Ovary (tissue), 9 donors: ENCODE data around the gene UBR3. TPM values are rescaled to one million over a fixed set of nuclear protein-coding genes. Genes with fewer than 3 reads are reported as not detected.

Experiments
- DNase-seq, 5 donors: peaks; one replicate each; pipeline ENCODE4 v3.0.0-alpha.2; 2019 to 2020
- H3K27ac ChIP-seq, 2 donors: fragments of 200-600 bp; one replicate each; pipeline versions ENCODE4 v1.5.1 to v1.8.0; 2019 to 2022
- H3K27me3 ChIP-seq: fragments of 200-600 bp; one replicate; pipeline ENCODE4 v1.8.0; 2022
- H3K36me3 ChIP-seq: fragments of 200-600 bp; sonication (generic); one replicate; pipeline ENCODE4 v1.5.1; 2019
- H3K4me1 ChIP-seq: one replicate; pipeline ENCODE4 v1.8.1; 2013; ENCODE audit warnings: mild to moderate bottlenecking, moderate library complexity; ENCODE audit not compliant: insufficient read depth
- H3K4me3 ChIP-seq: fragments of 200-600 bp; sonication (generic); one replicate; pipeline ENCODE4 v1.5.1; 2017
- H3K9me3 ChIP-seq, 2 donors: fragments of 200-600 bp in 1 of 2; sonication (generic) in 1 of 2; one replicate each; pipeline versions ENCODE4 v1.5.1 to v1.8.1; 2013 to 2019; ENCODE audit warnings: mild to moderate bottlenecking in 1 of 2, moderate library complexity in 1 of 2
- EP300 ChIP-seq: sonication (generic); formaldehyde crosslinking; IDR thresholded peaks from one replicate; pipeline ENCODE4 v1.6.1; 2017; ENCODE audit warnings: antibody characterized with exemption
- POLR2A ChIP-seq: fragments of 450-650 bp; IDR thresholded peaks from one replicate; pipeline ENCODE4 v1.6.1; 2017; ENCODE audit warnings: antibody characterized with exemption, mild to moderate bottlenecking, moderate library complexity
- WGBS, 3 donors: extraction: QIAGEN DNeasy Blood & Tissue Kit in 1 of 3; methylation state at CpG; one replicate each; pipeline versions ENCODE4 v1.1.5 to v1.1.7; 2013 to 2017; 5-methylcytosine and 5-hydroxymethylcytosine counted together
- intact Hi-C, 4 donors: fragments of 100-400 bp; cut with DNase I; formaldehyde crosslinking; loops; one replicate each; pipeline versions ENCODE4 v1.11.0 to v1.15.1; 2022 to 2023
- polyA plus RNA-seq, 2 donors: library from polyadenylated mRNA; stranded (reverse); fragments of 200-250 nt in 1 of 2; fragments of 350-450 nt in 1 of 2; fragmentation: Illumina TruSeq in 1 of 2; extraction: RNeasy Lipid Tissue Mini Kit (QIAGEN cat#74804) in 1 of 2; gene quantifications; one replicate each; pipeline ENCODE4 v1.2.3, GENCODE V29; 2013 to 2014
- total RNA-seq, 7 donors: library from RNA; depleted of rRNA in 2 of 7; stranded (reverse); fragments of >200 nt in 2 of 7; fragmentation: NEBNext Ultra II Directional in 3 of 7; extraction: Animal tissue kit (Norgen Biotek cat#: 25700) in 3 of 7; gene quantifications; one replicate each; pipeline versions ENCODE4 v1.1.0 to v1.2.4, GENCODE V29; 2016 to 2023
- TF ChIP-seq, protein P1 (sequence below), 3 donors: fragments of 450-650 bp in 2 of 3; fragments of 200-600 bp in 1 of 3; IDR thresholded peaks; one replicate each; pipeline versions ENCODE4 v1.5.1 to v1.8.0; 2016 to 2022; ENCODE audit warnings: antibody characterized with exemption in 3 of 3, mild to moderate bottlenecking in 1 of 3
- donor health status: DM: no; HTN: no; CAD: no; lungs with moderate emphysema.
- donor health status: DM: no; HTN: no; CAD: no.
- donor health status: Bipolar disorder and iron deficiency.
- donor health status: DM: yes; HTN: yes; CAD: no.
- donor health status: DM: no; HTN: no; CAD: no.
- donor health status: DM: yes; HTN: yes; CAD: no.

The UBR3 gene
- total and polyA plus RNA-seq, 9 donors: 13.6 to 63.4 (median 45.1) TPM

DNA sequence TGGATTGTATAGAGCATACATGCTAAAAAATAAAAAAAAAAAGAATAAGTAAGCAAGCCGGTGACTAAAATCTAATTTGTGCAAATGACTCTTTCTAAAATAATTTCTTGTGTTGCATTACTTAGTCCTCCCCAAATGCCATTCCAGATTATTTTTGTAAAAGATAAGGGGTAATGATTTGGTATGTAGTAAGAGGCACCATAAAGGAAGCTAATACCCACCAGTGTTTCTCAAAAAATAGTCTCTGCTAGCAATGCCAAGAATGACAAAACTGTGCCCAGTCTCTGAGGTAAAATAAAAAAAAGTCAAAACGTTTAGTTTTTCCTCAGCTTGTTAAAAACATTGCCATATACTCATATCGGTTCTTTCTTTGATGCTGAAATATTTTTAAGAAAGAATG lies 5.2 kb upstream of the UBR3 start:
- intact Hi-C loops: loop anchor here in 3 of 4 donors (10.0 kb wide), 2 partner anchors 93 to 103 kb away; no protein-coding TSS in a partner anchor
- TF ChIP-seq POLR2A: no peak
- TF ChIP-seq EP300: no peak
- TF ChIP-seq, protein P1, sequence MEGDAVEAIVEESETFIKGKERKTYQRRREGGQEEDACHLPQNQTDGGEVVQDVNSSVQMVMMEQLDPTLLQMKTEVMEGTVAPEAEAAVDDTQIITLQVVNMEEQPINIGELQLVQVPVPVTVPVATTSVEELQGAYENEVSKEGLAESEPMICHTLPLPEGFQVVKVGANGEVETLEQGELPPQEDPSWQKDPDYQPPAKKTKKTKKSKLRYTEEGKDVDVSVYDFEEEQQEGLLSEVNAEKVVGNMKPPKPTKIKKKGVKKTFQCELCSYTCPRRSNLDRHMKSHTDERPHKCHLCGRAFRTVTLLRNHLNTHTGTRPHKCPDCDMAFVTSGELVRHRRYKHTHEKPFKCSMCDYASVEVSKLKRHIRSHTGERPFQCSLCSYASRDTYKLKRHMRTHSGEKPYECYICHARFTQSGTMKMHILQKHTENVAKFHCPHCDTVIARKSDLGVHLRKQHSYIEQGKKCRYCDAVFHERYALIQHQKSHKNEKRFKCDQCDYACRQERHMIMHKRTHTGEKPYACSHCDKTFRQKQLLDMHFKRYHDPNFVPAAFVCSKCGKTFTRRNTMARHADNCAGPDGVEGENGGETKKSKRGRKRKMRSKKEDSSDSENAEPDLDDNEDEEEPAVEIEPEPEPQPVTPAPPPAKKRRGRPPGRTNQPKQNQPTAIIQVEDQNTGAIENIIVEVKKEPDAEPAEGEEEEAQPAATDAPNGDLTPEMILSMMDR (IDR thresholded peaks at IDR 0.05): no peak

DNA sequence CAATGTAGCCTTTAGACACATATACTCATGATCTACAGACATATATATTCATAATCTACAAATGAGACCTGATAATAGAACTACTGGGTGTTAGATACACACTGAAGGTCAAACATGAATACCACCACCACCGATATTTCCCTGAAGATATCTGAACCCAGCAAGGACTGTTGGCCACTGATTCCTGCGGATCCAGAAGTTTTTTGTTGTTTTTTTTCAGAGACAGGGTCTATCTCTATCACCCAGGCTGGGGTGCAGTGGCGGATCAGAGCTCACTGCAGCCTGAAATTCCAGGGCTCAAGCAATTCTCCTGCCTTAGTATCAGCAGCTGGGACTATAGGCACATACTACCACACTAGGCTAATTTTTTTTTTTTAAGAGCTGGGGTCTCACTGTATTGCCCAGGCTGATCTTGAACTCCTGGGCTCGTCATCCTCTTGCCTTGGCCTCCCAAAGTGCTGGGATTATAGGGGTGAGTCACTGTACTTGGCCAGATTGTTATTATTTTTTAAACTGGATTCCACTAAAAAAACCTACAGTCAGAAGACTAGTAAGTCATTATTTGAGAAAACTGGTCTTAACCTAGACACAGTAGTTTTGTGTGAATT lies 4.4 kb upstream of the UBR3 start:
- WGBS, 3 donors: 73 to 81% (median 80%) methylated on average over 4 of the region's 4 CpGs
- H3K4me3 ChIP-seq: no peak overlapping the region
- no peak for DNase-seq
- no peak overlapping the region for H3K27ac ChIP-seq
- H3K36me3 ChIP-seq: no peaks in the 10 kb centered on the region
- intact Hi-C loops: loop anchor here in 3 of 4 donors (10.0 kb wide), 2 partner anchors 92 to 102 kb away; no protein-coding TSS in a partner anchor
- no peaks in the 10 kb centered on the region for H3K9me3 ChIP-seq
- TF ChIP-seq, protein P1 (IDR thresholded peaks at IDR 0.05): no peak
- TF ChIP-seq EP300: no peak
- TF ChIP-seq POLR2A: no peak
- peaks cover 4% of the 10 kb centered on the region for H3K4me1 ChIP-seq
- no peaks in the 10 kb centered on the region for H3K27me3 ChIP-seq

More for the DNA sequence above, 5.2 kb upstream of the UBR3 start:
- WGBS, 3 donors: 20 to 41% (median 27%) methylated on average over 3 of the region's 3 CpGs
- H3K4me3 ChIP-seq: no peak overlapping the region
- no peak overlapping the region for H3K27ac ChIP-seq
- no peaks in the 10 kb centered on the region for H3K9me3 ChIP-seq
- no peaks in the 10 kb centered on the region for H3K27me3 ChIP-seq
- no peak for DNase-seq
- H3K4me1 ChIP-seq: peaks cover 4% of the 10 kb centered on the region
- H3K36me3 ChIP-seq: no peaks in the 10 kb centered on the region

DNA sequence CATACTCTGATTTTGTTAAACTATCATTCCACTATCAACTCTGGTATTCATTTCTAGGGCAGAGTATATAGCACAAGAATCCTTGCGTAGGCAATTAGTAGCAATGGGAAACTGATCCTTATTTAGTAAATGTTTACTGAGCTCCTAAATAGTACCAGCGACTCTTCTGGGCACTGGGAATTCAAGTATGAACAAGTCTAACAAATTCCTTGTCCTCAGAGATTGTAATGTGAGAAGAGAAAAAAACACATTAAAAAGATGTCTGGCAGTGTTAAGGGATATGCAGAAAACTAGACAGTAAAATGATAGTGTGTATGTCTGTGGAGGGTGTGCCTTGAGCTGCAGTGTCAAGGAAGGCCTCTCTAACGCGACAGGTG lies 3.3 kb upstream of the UBR3 start:
- H3K4me1 ChIP-seq: peaks cover 4% of the 10 kb centered on the region
- intact Hi-C loops: loop anchor here (2.0 to 10.0 kb wide), 3 partner anchors 91 to 105 kb away; no protein-coding TSS in a partner anchor

DNA sequence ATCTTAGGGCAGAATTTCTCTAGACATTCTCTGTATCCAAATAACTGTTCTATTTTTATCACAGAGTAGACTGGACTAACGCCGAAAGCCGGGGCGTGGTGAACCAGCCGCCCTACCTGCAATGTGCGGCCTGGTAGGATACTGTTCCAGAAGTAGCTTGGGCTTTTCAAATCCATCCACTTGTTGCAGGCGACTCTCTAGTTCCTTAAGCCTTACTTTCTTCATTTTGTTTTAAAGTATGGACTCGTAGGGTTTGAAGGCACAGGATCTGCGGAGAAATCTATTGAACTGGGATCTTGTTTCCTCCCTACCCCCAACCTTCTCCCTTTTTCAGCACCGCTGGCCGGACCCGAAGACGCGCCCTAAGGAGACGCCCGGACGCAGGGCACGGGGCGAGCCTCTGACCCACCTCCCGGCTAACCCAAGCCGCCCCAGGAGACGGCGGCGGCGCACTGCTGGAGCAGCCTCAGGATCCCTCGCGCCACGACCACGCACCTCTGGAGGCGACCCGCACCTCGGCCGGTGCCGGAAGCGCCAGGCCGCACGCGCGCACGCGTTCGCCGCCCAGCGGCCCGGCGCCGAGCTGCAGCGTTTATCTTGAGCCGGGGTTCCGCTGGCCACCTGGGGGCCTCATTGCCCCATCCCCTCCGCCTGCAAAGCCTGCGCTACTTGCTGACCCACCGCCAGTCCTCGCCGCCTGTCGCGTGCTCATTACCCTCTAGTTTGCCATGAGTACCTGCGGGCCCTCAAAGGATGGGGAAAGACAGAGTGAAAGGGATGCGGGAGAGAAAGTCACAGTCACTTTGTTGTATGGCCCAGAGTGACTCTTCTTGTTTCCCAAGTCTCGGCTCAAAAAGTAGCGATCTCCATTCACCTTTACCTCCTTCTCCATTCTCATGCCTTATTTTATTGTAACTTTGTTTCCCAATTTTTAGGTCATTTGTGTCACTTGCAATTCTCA lies 2.6 kb upstream of the UBR3 start, which contains the start of gene METTL5:
TSS of gene METTL5 (minus strand) at position 533 of the 961 bp plus-strand sequence. CDS start at position 225, 308 bp downstream.
- WGBS, 3 donors: 2 to 3% (median 2%) methylated on average over 60 to 61 of the region's 61 CpGs
- Histone ChIP-seq H3K27ac (peak within 1 kb of the TSS; percentile 9 to 60), H3K9me3 (no peaks in the 10 kb centered on the region), H3K4me1 (peaks cover 6% of the 10 kb centered on the region), H3K4me3 (peak within 1 kb of the TSS; percentile 81), H3K27me3 (no peaks in the 10 kb centered on the region), H3K36me3 (no peaks in the 10 kb centered on the region)
- intact Hi-C loops: loop anchor here (2.0 to 10.0 kb wide), 3 partner anchors 90 to 104 kb away; no protein-coding TSS in a partner anchor
- DNase-seq: peak; percentile 76 to 89 (median 82)
- TF ChIP-seq, protein P1 (IDR thresholded peaks at IDR 0.05): peak; percentile 76 to 96 (median 91)
- peak; percentile 53 for TF ChIP-seq POLR2A
- TF ChIP-seq EP300: no peak

More for the DNA sequence above, 3.3 kb upstream of the UBR3 start:
- Histone ChIP-seq H3K9me3 (no peaks in the 10 kb centered on the region), H3K36me3 (no peaks in the 10 kb centered on the region), H3K4me3 (peak overlapping the region; percentile 81), H3K27ac (peak overlapping the region in 1 of 2 donors; percentile 60), H3K27me3 (no peaks in the 10 kb centered on the region)
- TF ChIP-seq POLR2A (no peak), EP300 (no peak)
- TF ChIP-seq, protein P1 (IDR thresholded peaks at IDR 0.05): no peak
- WGBS, 3 donors: 10 to 18% (median 18%) methylated on average over 4 of the region's 4 CpGs
- no peak for DNase-seq
